Heart left ventricle (tissue), 13 donors: ENCODE data around the gene MICAL3.

ENCODE experiments used
- POLR2A ChIP-seq, 2 donors: fragments of 450-650 bp; IDR thresholded peaks; one replicate each; pipeline ENCODE4 v1.6.1; 2017; ENCODE audit warnings: antibody characterized with exemption in 2 of 2, mild to moderate bottlenecking in 2 of 2, moderate library complexity in 2 of 2
- TF ChIP-seq, protein P1 (sequence below), 12 donors: fragments of 200-600 bp; sonication (generic) in 4 of 12; IDR thresholded peaks; one replicate each; pipeline versions ENCODE4 v1.5.0 to v1.8.0; 2018 to 2022; ENCODE audit warnings: antibody characterized with exemption in 12 of 12, mild to moderate bottlenecking in 5 of 12
- donor health status: ischemic (EF 13 %, LVEDD 7.1; RV severe dilation, severe dysfunction).
- donor health status: DM: no; HTN: yes; CAD: no.
- donor health status: DM: no; HTN: no; CAD: no.
- donor health status: ischemic (EF 25% LVEDD 6.9; RV normal size, moderate dysfunction).
- donor health status: ischemic (EF 25% LVEDD 5.7; RV mildly dilated, moderate dysfunction).
- donor health status: ischemic (EF 35%, LVEDD 5.7; RV mildly dilated, moderate dysfunction).
- donor health status: nonischemic (EF 11% LVEDD 7.7; RV severe dilation, severe dysfunction).
- donor health status: DM: yes; HTN: yes; CAD: no.
- donor health status: PGD.
- donor health status: ischemic (EF 29% LVEDD 5.4; RV normal size, mild dysfunction).
- donor health status: nonischemic (EF 23%, LVEDD 6.1; RV moderate dilation, normal function).

DNA sequence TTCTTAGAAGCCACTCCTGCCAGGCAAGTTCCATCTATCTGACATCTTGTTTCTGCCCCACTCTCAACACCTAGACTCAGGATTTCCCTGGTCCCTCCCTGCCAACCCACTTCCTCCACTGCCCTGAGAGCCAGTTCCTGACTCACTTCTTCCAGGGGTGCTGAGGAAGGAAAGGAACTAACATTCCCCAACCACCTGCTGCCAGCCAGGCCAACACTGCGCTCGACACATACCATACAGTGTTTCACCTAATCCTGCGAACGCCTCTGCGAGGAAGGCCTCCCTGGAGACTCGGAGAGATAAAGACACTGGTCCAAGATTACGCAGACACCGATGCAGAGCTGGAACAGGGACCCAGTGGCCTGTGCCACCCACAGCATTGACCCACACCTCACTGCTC, 40.2 kb downstream of the MICAL3 start:
- TF ChIP-seq, protein P1, sequence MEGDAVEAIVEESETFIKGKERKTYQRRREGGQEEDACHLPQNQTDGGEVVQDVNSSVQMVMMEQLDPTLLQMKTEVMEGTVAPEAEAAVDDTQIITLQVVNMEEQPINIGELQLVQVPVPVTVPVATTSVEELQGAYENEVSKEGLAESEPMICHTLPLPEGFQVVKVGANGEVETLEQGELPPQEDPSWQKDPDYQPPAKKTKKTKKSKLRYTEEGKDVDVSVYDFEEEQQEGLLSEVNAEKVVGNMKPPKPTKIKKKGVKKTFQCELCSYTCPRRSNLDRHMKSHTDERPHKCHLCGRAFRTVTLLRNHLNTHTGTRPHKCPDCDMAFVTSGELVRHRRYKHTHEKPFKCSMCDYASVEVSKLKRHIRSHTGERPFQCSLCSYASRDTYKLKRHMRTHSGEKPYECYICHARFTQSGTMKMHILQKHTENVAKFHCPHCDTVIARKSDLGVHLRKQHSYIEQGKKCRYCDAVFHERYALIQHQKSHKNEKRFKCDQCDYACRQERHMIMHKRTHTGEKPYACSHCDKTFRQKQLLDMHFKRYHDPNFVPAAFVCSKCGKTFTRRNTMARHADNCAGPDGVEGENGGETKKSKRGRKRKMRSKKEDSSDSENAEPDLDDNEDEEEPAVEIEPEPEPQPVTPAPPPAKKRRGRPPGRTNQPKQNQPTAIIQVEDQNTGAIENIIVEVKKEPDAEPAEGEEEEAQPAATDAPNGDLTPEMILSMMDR (IDR thresholded peaks at IDR 0.05) = no peak
- no peak for TF ChIP-seq POLR2A (IDR thresholded peaks at IDR 0.05)
